ENCODE results near the gene RGL1.

GRCh38 chr1:183934314-183934713 lies 129.4 kb downstream of the RGL1 start:
- TF ChIP-seq CTCF (IDR thresholded peaks at IDR 0.05; ENCODE audit: low read length) (no peak), EZH2 (IDR thresholded peaks at IDR 0.05; ENCODE audit: borderline replicate concordance, low read length) (no peak)
